Neutrophil (primary cell): ENCODE results near the gene AP1G1.
A peak's percentile ranks its signal among the peaks of the same experiment; 100 is the strongest.
"Not testable (repeated sequence)": the region's sequence is repeated elsewhere in the genome, so short reads cannot be mapped to it uniquely, and the experiment has no call there.

Experiments
- H3K27ac ChIP-seq: fragments of 200-600 bp; sonication (generic); 2 replicates; pipeline ENCODE4 v1.5.1; 2016; ENCODE audit warnings: mild to moderate bottlenecking, moderate library complexity
- H3K27me3 ChIP-seq: fragments of 200-600 bp; sonication (generic); 2 replicates; pipeline ENCODE4 v1.6.0; 2016; ENCODE audit warnings: mild to moderate bottlenecking
- H3K36me3 ChIP-seq: fragments of 200-600 bp; sonication (generic); 2 replicates; pipeline ENCODE4 v1.5.1; 2017
- H3K4me1 ChIP-seq, 2 experiments: fragments of 200-600 bp in 1 of 2; sonication (generic) in 1 of 2; 1 replicate in 1 of 2; 2 replicates in 1 of 2; pipeline versions ENCODE4 v1.5.1 to v1.6.1; 2013 to 2016; ENCODE audit warnings: low read depth in 1 of 2, low read length in 1 of 2, mild to moderate bottlenecking in 1 of 2, moderate library complexity in 1 of 2; ENCODE audit not compliant: control insufficient read depth in 1 of 2, insufficient read depth in 1 of 2
- H3K4me3 ChIP-seq, 2 experiments: fragments of 200-600 bp in 1 of 2; sonication (generic) in 1 of 2; 1 replicate in 1 of 2; 2 replicates in 1 of 2; pipeline ENCODE4 v1.5.1; 2013 to 2016; ENCODE audit warnings: low read depth in 1 of 2, low read length in 1 of 2, mild to moderate bottlenecking in 1 of 2, moderate library complexity in 1 of 2
- H3K9me3 ChIP-seq: fragments of 200-600 bp; sonication (generic); 2 replicates; pipeline ENCODE4 v1.5.1; 2016
- TF ChIP-seq, protein P1 (sequence below): fragments of 200-600 bp; sonication (generic); IDR thresholded peaks from 2 replicates; pipeline ENCODE4 v1.5.1; 2016; ENCODE audit warnings: antibody characterized with exemption

Gene AP1G1

GRCh38 chr16:71789136-71789535 is 19.5 kb downstream of the AP1G1 start:
- Histone ChIP-seq H3K4me1 (peaks cover 13 to 16% of the 10 kb centered on the region in 2 experiments), H3K4me3 (no peak overlapping the region), H3K27ac (peak overlapping the region; percentile 53), H3K27me3 (no peaks in the 10 kb centered on the region), H3K9me3 (no peaks in the 10 kb centered on the region), H3K36me3 (peaks cover 42% of the 10 kb centered on the region)
- TF ChIP-seq, protein P1, sequence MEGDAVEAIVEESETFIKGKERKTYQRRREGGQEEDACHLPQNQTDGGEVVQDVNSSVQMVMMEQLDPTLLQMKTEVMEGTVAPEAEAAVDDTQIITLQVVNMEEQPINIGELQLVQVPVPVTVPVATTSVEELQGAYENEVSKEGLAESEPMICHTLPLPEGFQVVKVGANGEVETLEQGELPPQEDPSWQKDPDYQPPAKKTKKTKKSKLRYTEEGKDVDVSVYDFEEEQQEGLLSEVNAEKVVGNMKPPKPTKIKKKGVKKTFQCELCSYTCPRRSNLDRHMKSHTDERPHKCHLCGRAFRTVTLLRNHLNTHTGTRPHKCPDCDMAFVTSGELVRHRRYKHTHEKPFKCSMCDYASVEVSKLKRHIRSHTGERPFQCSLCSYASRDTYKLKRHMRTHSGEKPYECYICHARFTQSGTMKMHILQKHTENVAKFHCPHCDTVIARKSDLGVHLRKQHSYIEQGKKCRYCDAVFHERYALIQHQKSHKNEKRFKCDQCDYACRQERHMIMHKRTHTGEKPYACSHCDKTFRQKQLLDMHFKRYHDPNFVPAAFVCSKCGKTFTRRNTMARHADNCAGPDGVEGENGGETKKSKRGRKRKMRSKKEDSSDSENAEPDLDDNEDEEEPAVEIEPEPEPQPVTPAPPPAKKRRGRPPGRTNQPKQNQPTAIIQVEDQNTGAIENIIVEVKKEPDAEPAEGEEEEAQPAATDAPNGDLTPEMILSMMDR = no peak

DNA sequence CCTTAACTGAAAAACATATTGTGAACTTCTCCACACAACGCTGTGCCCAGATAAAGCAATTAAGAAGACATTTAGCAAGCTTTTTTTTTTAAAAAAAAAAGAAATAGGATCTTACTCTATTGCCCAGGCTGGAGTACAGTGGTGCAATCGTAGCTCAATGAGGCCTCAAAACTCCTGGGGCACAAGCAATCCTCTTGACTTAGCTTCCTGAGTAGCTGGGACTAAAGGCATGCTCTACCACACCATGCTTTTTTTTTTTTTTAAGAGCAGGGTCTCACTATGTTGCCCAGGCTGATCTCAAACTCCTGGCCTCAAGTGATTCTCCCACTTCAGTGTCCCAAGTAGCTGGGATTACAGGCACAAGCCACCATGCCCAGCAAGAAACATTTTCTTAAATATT is 20.1 kb downstream of the AP1G1 start:
- TF ChIP-seq, protein P1 = no peak
- H3K36me3 ChIP-seq = peaks cover 46% of the 10 kb centered on the region

GRCh38 chr16:71785143-71785542 is 23.5 kb downstream of the AP1G1 start:
- not testable (repeated sequence) for H3K4me3 ChIP-seq, H3K27me3 ChIP-seq, H3K27ac ChIP-seq, H3K9me3 ChIP-seq, H3K4me1 ChIP-seq
- peaks cover 65% of the 10 kb centered on the region for H3K36me3 ChIP-seq

More for the DNA sequence above, 20.1 kb downstream of the AP1G1 start:
- Histone ChIP-seq H3K4me3 (no peak overlapping the region), H3K27me3 (no peaks in the 10 kb centered on the region), H3K27ac (no peak overlapping the region), H3K9me3 (no peaks in the 10 kb centered on the region), H3K4me1 (peaks cover 13 to 16% of the 10 kb centered on the region in 2 experiments)

- H3K9me3 ChIP-seq = no peaks in the 10 kb centered on the region
- H3K27ac ChIP-seq = no peak overlapping the region
- TF ChIP-seq, protein P1 = no peak
- H3K4me3 ChIP-seq = no peak overlapping the region
- no peaks in the 10 kb centered on the region for H3K27me3 ChIP-seq
- no peaks in the 10 kb centered on the region for H3K4me1 ChIP-seq
- peaks cover 62% of the 10 kb centered on the region for H3K36me3 ChIP-seq
Observed at GRCh38 chr16:71784093-71784492, 24.5 kb downstream of the AP1G1 start.

DNA sequence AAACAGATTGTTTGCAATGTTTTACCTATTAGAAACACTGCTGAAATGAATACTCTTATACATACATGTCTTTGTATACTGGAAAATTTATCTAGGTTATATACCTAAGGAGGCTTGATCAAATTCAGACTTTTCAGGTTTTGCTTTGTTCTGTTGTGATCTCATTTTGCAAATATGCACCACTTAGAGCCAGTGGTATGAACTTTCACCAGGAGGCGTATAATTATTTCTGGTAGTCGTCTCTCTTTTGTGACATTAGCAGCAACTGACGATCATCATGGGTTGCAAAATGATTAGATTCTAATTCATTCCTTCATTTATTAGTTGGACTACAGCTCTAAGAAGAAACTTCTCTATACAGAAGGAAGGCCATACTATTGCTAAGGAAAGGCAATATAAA is 26.9 kb downstream of the AP1G1 start:
- Histone ChIP-seq H3K27ac (no peak overlapping the region), H3K9me3 (no peaks in the 10 kb centered on the region), H3K36me3 (peaks cover 52% of the 10 kb centered on the region), H3K4me3 (no peak overlapping the region), H3K4me1 (no peaks in the 10 kb centered on the region), H3K27me3 (no peaks in the 10 kb centered on the region)
- TF ChIP-seq, protein P1 = no peak

GRCh38 chr16:71780521-71781089 is 28.0 kb downstream of the AP1G1 start:
- Histone ChIP-seq H3K27ac (no peak overlapping the region), H3K9me3 (no peaks in the 10 kb centered on the region), H3K36me3 (peaks cover 45% of the 10 kb centered on the region), H3K4me3 (no peak overlapping the region), H3K27me3 (no peaks in the 10 kb centered on the region), H3K4me1 (no peaks in the 10 kb centered on the region)
- TF ChIP-seq, protein P1 = no peak
